Liver (tissue), 9 donors: ENCODE results near the gene SKA1. TPM values are rescaled to one million over a fixed set of nuclear protein-coding genes. Genes with fewer than 3 reads are reported as not detected.

Source experiments
- DNase-seq: peaks from one replicate; pipeline ENCODE4 v3.0.0-alpha.2; 2017; ENCODE audit warnings: low spot score
- H3K27ac ChIP-seq, 2 donors: one replicate each; pipeline ENCODE4 v1.7.0; 2013; ENCODE audit warnings: inconsistent platforms in 2 of 2, low read length in 2 of 2, control low read depth in 1 of 2, low read depth in 1 of 2, mild to moderate bottlenecking in 1 of 2
- H3K27me3 ChIP-seq, 4 donors: one replicate each; pipeline versions ENCODE4 v1.6.1 to v1.7.0; 2013; ENCODE audit warnings: low read length in 3 of 4, inconsistent platforms in 1 of 4, mild to moderate bottlenecking in 1 of 4, moderate library complexity in 1 of 4; ENCODE audit not compliant: control insufficient read depth in 4 of 4, insufficient read depth in 4 of 4
- H3K36me3 ChIP-seq, 4 donors: one replicate each; pipeline versions ENCODE4 v1.6.1 to v1.7.0; 2013; ENCODE audit warnings: low read length in 3 of 4, mild to moderate bottlenecking in 3 of 4, low read depth in 1 of 4, moderate library complexity in 1 of 4; ENCODE audit not compliant: control insufficient read depth in 4 of 4, insufficient read depth in 3 of 4
- H3K4me1 ChIP-seq, 4 donors: one replicate each; pipeline versions ENCODE4 v1.6.1 to v1.7.0; 2013; ENCODE audit warnings: low read length in 3 of 4, mild to moderate bottlenecking in 3 of 4, moderate library complexity in 1 of 4; ENCODE audit not compliant: control insufficient read depth in 4 of 4, insufficient read depth in 4 of 4
- H3K4me3 ChIP-seq, 3 donors: one replicate each; pipeline versions ENCODE4 v1.6.1 to v1.7.0; 2013; ENCODE audit warnings: low read length in 3 of 3, control low read depth in 1 of 3, low read depth in 1 of 3, mild to moderate bottlenecking in 1 of 3
- H3K9ac ChIP-seq, 2 donors: one replicate each; pipeline ENCODE4 v1.7.0; 2013; ENCODE audit warnings: low read length in 2 of 2, mild to moderate bottlenecking in 2 of 2, moderate library complexity in 2 of 2, control low read depth in 1 of 2, low read depth in 1 of 2
- H3K9me3 ChIP-seq, 4 donors: one replicate each; pipeline versions ENCODE4 v1.6.1 to v1.7.0; 2013; ENCODE audit warnings: low read length in 3 of 4; ENCODE audit not compliant: control insufficient read depth in 4 of 4
- ATF3 ChIP-seq: IDR thresholded peaks from 2 replicates; pipeline ENCODE4 v1.6.1; 2016; ENCODE audit warnings: antibody characterized with exemption
- CTCF ChIP-seq: fragments of 150-350 bp; IDR thresholded peaks from 2 replicates; pipeline ENCODE4 v1.5.1; 2017; ENCODE audit warnings: improper control_type of control experiment, low read depth, low read length; ENCODE audit not compliant: missing input control
- EGR1 ChIP-seq, 2 donors: IDR thresholded peaks; 2 replicates each; pipeline ENCODE4 v1.6.1; 2016 to 2018; ENCODE audit warnings: antibody characterized with exemption in 2 of 2, low read depth in 2 of 2
- FOXA1 ChIP-seq: IDR thresholded peaks from 2 replicates; pipeline ENCODE4 v1.6.1; 2016; ENCODE audit warnings: antibody characterized with exemption
- FOXA2 ChIP-seq: IDR thresholded peaks from 2 replicates; pipeline ENCODE4 v1.6.1; 2016; ENCODE audit warnings: antibody characterized with exemption
- GABPA ChIP-seq, 2 donors: IDR thresholded peaks in 1 of 2; conservative IDR thresholded peaks in 1 of 2; 2 replicates each; pipeline ENCODE4 v1.6.1; 2016; ENCODE audit warnings: antibody characterized with exemption in 2 of 2, mild to moderate bottlenecking in 1 of 2, moderate library complexity in 1 of 2
- HNF4A ChIP-seq, 2 donors: conservative IDR thresholded peaks; 2 replicates each; pipeline ENCODE4 v1.6.1; 2016; ENCODE audit warnings: antibody characterized with exemption in 2 of 2, mild to moderate bottlenecking in 2 of 2
- HNF4G ChIP-seq: IDR thresholded peaks from 2 replicates; pipeline ENCODE4 v1.6.1; 2016; ENCODE audit warnings: antibody characterized with exemption
- JUND ChIP-seq, 2 donors: IDR thresholded peaks; 2 replicates each; pipeline ENCODE4 v1.6.1; 2016; ENCODE audit warnings: antibody characterized with exemption in 2 of 2
- RAD21 ChIP-seq, 2 donors: IDR thresholded peaks; 2 replicates each; pipeline ENCODE4 v1.6.1; 2016; ENCODE audit warnings: antibody characterized with exemption in 2 of 2, mild to moderate bottlenecking in 2 of 2
- REST ChIP-seq: IDR thresholded peaks from 2 replicates; pipeline ENCODE4 v1.6.1; 2016; ENCODE audit warnings: antibody characterized with exemption, mild to moderate bottlenecking
- TAF1 ChIP-seq: conservative IDR thresholded peaks from 2 replicates; pipeline ENCODE4 v1.6.1; 2016; ENCODE audit warnings: antibody characterized with exemption, mild to moderate bottlenecking
- WGBS: extraction: QIAGEN DNeasy Blood & Tissue Kit; methylation state at CpG from one replicate; pipeline ENCODE4 v1.1.7; 2013; 5-methylcytosine and 5-hydroxymethylcytosine counted together
- polyA plus RNA-seq, 2 donors: library from polyadenylated mRNA; stranded (reverse) in 1 of 2; unstranded in 1 of 2; fragments of 200-250 nt in 1 of 2; fragments of >200 nt in 1 of 2; fragmentation: Nextera tagmentation in 1 of 2; extraction: Ambion mirVana in 1 of 2; gene quantifications; one replicate each; pipeline versions ENCODE4 v1.2.1 to v1.2.3, GENCODE V29; 2013 to 2015
- total RNA-seq, 2 donors: library from RNA; depleted of rRNA; stranded (reverse); fragments of >200 nt; gene quantifications; one replicate each; pipeline ENCODE4 v1.2.3, GENCODE V29; 2014
- donor health status: healthy.
- donor health status: healthy.
- donor health status: healthy.
- donor health status: healthy.
- donor health status: healthy.

Gene SKA1
- total and polyA plus RNA-seq, 4 donors = 0.08 to 18.7 (median 0.52) TPM

GRCh38 chr18:50358844-50359243 is 16.0 kb upstream of the SKA1 start:
- TF ChIP-seq RAD21 (IDR thresholded peaks at IDR 0.05) (no peak), REST (no peak)
- Histone ChIP-seq H3K4me1 (peaks cover 0 to 6% (median 1%) of the 10 kb centered on the region in 4 donors), H3K9ac (no peak overlapping the region), H3K27ac (no peak overlapping the region), H3K27me3 (no peaks in the 10 kb centered on the region), H3K36me3 (no peaks in the 10 kb centered on the region), H3K9me3 (no peaks in the 10 kb centered on the region), H3K4me3 (no peak overlapping the region)
- 23% methylated on average over 1 of the region's 1 CpG for WGBS
- DNase-seq = no peak

- H3K27me3 ChIP-seq = no peaks in the 10 kb centered on the region
- TF ChIP-seq EGR1 (IDR thresholded peaks at IDR 0.05; ENCODE audit: low read depth in 2 of 2) (no peak), FOXA1 (no peak), TAF1 (no peak), FOXA2 (no peak), GABPA (IDR thresholded peaks at IDR 0.05 in 1 of 2, conservative IDR thresholded peaks at IDR 0.05 in 1 of 2) (no peak), JUND (IDR thresholded peaks at IDR 0.05) (no peak), CTCF (no peak), REST (no peak), HNF4G (no peak), ATF3 (no peak), RAD21 (IDR thresholded peaks at IDR 0.05) (no peak), HNF4A (conservative IDR thresholded peaks at IDR 0.05) (no peak)
- no peak overlapping the region for H3K4me3 ChIP-seq
- no peaks in the 10 kb centered on the region for H3K36me3 ChIP-seq
- H3K4me1 ChIP-seq = peaks cover 0 to 6% (median 1%) of the 10 kb centered on the region in 4 donors
- H3K9ac ChIP-seq = no peak overlapping the region
- DNase-seq = no peak
- 73% methylated on average over 2 of the region's 2 CpGs for WGBS
- no peaks in the 10 kb centered on the region for H3K9me3 ChIP-seq
- no peak overlapping the region for H3K27ac ChIP-seq
Observed at GRCh38 chr18:50359806-50360205, 15.0 kb upstream of the SKA1 start.
